GM21367 (cell line): ENCODE results near the gene RAG1.

Experiments used
- ATAC-seq: cut with Tn5 transposase; IDR thresholded peaks from one replicate; pipeline ENCODE4 v1.9.1; 2021; ENCODE audit not compliant: unreplicated experiment

Gene RAG1

DNA sequence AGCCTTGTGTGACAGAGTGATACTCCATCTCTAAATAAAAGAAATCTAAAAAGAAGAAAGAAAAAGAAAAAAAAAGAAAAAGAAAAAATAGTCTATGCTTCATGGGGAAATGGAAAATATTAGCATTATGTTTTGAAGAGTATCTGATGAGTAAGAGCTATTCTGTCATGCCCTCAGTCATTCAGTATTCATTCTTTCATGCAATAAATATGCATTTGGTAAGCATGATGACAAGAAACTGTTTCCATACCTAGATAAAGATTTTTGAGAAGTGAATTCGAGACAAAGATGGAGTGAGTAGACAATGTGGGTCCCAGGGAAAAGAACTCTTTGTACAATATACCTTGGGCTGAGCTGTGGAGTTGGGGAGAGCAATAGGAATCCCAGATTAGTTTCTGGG is 20.3 kb downstream of the RAG1 start:
- ATAC-seq, result no peak

- ATAC-seq, result no peak
Measured at GRCh38 chr11:36590513-36590912, 22.7 kb downstream of the RAG1 start.

DNA sequence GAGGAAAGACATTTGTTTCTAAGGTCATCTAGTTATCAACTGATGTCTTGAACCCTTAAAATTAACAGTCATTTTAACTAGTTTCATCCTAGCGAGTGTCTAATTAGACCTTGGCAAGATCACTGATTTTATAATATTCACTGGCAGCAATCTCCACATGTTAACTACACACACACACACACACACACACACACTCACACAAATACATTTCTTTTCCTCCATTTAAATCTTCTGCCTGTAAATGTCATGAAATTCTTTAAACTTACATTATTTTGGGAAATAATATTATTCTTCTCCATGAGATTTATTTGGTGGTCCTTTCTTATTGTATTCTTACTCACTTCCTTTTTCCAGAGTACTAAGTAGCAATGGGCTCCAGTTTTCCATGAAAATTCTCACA is 23.6 kb downstream of the RAG1 start:
- ATAC-seq, result no peak

GRCh38 chr11:36594316-36594989 is 26.6 kb downstream of the RAG1 start, which contains the start of gene IFTAP:
Gene IFTAP, plus strand, starts transcription at chr11:36594502. Its CDS starts 15,602 bp downstream, at chr11:36610104.
- peak; percentile 89 for ATAC-seq

- ATAC-seq, result no peak
Measured at GRCh38 chr11:36596880-36597279, 29.1 kb downstream of the RAG1 start.

- ATAC-seq, result no peak
Measured at GRCh38 chr11:36598051-36598450, 30.2 kb downstream of the RAG1 start, which contains the start of gene RAG2. Gene RAG2, minus strand, starts transcription at chr11:36598236. Its CDS starts 4,068 bp downstream, at chr11:36594168.

GRCh38 chr11:36600180-36600579 is 32.4 kb downstream of the RAG1 start:
- no peak for ATAC-seq

- no peak for ATAC-seq
Measured at GRCh38 chr11:36601155-36601554, 33.3 kb downstream of the RAG1 start.

DNA sequence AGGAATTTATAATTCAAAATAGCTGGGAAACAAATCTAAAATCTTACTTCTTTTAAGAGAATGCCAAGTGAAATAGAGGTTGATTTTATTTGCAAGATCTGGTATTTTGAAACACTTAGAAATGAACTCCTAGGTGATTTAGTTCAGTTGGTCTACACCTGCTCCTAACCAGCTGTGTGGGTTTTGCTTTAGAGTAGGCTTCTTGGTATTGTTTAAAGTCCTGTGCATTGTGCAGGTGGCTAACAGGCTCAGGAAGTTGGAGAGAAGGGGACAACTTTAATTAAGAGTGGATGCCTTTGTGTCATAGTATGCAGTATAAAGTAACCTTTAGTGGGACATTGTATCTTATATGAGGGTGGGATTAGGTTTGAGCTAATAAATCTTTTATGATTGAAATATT is 34.3 kb downstream of the RAG1 start:
- ATAC-seq, result no peak

DNA sequence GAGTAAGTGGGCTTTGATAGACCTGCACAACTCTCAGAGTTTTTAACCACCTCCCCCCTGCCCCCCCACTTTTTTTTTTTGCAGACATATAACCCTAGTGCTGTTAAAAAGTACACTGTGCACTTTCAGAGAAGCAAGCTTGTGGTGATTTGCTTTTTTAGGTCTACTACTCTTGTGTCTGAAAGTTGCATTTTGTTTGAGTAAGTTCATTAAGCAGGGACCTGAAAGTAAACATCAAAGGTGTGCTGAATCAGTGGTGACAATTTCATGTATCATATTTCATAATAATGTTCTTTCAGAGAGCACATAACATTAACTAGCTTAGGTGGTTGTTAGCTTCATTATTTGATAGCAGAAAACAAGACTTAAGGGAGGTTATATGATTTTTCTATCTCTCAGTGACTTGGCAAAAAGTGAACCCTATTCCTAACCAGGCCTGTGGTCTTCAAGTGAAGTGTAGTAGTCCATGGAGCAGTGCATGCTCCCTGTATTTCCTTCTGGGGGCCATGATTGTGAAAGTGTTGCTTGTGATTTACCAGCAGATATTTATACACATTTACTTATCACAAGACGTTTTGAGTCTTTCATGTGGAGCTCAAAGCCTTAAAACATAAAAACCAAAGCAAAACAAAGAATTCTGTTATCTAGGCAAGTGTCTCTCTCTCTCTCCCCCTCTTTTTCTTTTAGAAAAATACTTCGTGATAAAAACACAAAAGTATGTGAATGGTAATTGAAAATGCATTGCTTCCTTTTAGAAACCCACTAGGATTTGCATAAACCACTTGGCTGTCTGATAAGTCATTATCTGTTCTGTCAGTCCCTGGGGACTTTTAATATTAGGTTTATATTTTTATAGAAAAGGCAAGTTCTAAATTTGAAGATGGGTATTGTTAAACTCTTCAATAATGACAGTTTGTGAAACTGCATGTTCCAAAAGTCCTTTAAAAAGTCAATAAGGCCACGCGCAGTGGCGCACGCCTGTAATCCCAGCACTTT is 37.7 kb downstream of the RAG1 start:
- peak; percentile 77 for ATAC-seq

GRCh38 chr11:36608491-36609199 is 40.8 kb downstream of the RAG1 start:
- no peak for ATAC-seq

- no peak for ATAC-seq
Measured at GRCh38 chr11:36609383-36609782, 41.6 kb downstream of the RAG1 start.

GRCh38 chr11:36615826-36616225 is 48.0 kb downstream of the RAG1 start:
- ATAC-seq, result no peak

GRCh38 chr11:36617543-36618362 is 49.9 kb downstream of the RAG1 start:
- no peak for ATAC-seq

- ATAC-seq, result no peak
Measured at GRCh38 chr11:36618363-36619047, 50.7 kb downstream of the RAG1 start.

- no peak for ATAC-seq
Measured at GRCh38 chr11:36619502-36619901, 51.7 kb downstream of the RAG1 start.

- no peak for ATAC-seq
Measured at GRCh38 chr11:36620246-36620645, 52.4 kb downstream of the RAG1 start.

GRCh38 chr11:36622431-36623136 is 54.8 kb downstream of the RAG1 start:
- peak; percentile 68 for ATAC-seq

DNA sequence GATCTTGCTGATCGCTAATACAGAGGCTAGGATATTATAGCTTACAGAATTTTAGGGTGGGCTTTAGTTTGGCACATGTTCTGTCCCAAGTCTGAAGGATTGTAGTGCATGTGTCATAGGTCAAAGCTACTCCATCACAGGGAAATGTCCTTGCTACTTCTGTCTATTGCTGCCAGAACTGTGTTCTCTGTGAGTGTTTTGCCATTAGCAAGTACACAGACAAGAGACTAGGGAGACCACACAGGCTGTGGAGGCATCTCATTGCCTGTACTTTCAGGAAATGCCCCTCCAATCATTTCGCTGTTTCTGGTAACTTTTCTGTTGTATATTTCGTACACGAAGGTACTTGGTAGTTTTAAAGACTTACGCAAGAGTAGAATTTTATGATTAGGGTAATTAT is 55.7 kb downstream of the RAG1 start:
- ATAC-seq, result no peak
